ENCODE results near the gene BAIAP2L2.

The BAIAP2L2 gene

DNA sequence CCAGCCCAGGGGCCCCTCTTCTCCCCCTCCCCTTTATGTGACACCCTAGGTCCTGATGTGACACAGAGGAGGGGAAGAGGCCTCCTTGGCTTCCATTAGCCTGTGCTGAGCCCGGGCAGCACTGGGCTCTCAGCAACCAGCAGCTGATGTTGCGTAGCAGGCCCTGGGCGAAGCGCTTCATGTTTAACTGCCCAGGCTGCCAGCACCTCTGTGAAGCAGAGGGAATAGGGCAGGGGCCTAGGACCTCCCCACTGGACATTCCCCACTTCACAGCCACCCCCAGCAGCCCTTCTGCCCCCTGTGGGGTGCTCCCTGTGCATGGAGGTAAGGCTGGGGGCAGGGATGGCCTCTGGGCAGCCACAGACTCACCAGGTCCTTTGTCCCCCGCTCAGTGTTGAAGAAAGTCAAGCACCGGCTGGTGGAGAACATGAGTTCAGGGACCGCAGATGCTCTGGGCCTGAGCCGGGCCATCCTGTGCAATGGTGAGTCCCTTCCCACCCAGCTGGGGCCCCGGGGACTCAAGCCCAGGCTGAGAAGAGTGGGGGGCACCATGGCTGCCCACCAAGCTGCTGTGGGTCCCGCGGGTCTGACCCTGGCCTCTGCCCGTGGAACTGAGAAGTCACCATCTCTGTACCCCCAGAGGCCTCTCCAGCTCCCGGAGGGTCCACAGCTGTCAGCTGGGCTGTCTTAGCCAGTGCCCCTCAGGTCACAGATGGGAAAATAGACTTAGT, 41.7 kb downstream of the BAIAP2L2 start:
- DNase-seq (ENCODE audit: low spot score) = no peak

- no peak for DNase-seq (ENCODE audit: low spot score)
These were observed 42.6 kb downstream of the BAIAP2L2 start for GRCh38 chr22:38067761-38068360.

- DNase-seq (ENCODE audit: low spot score) = no peak
These were observed 43.5 kb downstream of the BAIAP2L2 start for GRCh38 chr22:38067028-38067415.

DNA sequence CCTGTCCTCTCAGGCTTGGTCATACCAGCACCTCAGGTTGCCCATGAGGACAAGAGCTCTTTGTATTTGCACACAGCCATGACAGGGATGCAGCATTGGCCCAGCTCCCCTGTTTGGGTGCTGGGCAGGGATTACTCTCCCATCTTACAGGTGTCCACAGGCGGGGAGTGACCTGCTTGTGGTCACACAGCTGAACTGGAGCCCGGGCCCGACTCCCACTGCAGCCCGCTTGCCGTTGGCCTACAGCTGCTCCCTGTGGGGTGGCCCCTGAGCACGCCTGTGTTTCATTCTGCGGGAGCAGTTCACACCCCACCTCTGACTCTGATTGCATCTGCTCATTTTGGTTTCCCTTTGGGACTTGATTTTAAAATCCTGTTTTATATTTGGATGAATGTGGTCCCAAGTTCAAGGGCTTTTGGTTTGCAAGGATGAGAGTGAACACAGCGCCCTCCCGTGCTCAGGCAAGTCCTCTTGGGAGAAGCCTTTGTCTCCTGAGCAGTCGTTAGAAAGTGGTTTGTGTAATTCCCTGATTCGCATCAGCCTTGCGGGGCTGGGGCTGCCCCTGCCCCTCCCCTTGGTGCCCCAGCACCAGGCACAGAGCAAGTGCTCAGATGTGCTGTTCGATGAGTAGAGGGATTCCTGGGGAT, 44.0 kb downstream of the BAIAP2L2 start:
- DNase-seq (ENCODE audit: low spot score) = no peak

GRCh38 chr22:38065539-38065938, 44.9 kb downstream of the BAIAP2L2 start:
- no peak for DNase-seq (ENCODE audit: low spot score)

- no peak for DNase-seq (ENCODE audit: low spot score)
These were observed 47.7 kb downstream of the BAIAP2L2 start for GRCh38 chr22:38062791-38063190.

DNA sequence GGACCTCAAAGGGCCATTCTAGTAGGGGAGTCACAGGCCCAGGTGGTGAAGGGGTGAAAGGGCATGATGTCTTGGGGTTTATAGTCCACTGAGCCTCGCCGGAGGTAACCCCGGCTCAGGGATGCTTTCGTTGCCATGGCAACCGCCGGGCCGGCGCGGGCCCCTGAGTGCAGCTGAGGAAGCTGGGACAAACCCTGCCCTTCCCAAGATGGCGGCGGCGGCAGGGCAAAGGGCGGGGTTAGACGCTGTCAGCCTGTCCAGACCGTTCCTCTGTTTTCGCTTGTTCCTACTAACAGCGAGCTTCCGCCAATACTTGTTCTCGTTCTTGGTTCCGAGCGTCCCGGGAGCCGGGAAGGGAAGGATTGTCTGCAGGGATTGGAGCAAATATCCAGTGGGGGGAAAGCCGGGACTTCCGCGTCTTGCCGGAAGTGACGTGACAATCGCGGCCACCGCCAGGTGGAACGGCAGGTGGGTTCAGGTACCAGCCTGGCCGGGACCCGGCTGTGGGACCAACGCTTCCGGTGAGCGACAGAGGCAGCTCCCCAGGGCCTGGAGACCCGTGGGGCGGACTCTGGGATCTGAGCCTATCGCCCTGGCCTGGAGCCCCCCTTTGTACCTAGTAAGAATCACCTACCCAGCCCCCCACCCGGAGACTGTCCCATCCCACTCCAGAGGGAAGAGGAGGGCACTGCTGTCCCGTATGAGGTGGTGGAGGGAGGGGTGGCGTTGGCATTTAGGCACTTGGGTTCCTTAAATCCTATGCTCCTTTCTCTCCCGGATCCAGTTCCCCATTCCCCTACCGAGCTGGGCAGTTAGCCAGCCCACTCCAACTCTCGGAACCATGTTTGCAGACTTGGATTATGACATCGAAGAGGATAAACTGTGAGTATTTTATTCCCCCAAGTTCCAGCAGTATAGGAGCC, 53.3 kb downstream of the BAIAP2L2 start, which contains the start of gene PICK1:
TSS of gene PICK1 (plus strand) at position 436 of the 923 bp plus-strand sequence. CDS start at position 842, 406 bp downstream.
- DNase-seq (ENCODE audit: low spot score) = peak; percentile 87

DNA sequence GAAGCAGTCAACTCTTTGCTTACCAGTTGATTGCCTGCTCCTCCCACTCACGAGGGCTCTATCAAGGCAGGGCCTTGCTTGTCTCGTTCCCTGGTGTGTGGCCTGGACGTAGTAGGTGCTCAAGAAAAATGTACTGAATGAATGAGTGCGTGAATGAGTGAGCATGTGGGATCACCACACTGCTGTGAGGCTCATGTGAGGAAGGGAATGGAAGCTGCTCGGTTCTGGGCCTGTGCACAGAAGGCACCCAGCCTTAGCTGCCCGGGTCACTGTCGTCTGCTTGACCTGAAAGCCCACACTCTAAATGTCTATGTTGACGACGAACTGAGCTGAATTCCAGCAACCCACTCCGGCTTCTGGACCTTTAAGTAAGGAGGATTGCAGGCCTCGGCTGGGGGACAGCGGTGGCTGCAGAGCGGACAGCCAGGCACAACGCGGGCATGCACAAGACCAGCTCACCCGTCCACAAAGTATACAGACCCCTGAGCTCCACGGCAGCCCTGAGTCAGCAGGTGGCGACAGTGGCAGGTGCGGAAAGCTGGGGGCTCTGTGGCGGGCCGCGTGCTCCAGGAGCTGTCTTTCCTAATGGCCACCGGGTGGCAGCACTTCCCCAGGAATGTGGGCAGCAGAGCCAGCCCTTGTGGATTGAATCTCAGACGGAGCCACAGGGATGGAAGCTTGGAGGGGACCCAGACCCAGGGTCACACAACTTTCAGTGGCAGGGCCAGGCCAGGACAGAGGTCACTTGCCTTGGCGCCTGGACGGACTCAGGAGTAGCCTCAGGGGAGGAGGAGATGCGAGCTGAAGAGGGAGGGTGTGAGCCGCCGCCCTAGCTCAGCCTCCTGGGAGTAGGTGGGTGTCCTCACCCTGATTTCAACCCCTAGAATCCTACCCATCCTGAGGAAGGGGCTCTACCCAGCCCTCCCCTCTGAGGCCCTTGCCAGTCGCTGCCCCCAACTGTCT, 58.3 kb downstream of the BAIAP2L2 start:
- DNase-seq (ENCODE audit: low spot score) = peak; percentile 92

- DNase-seq (ENCODE audit: low spot score) = no peak
These were observed 59.2 kb downstream of the BAIAP2L2 start for GRCh38 chr22:38051261-38051660.

- no peak for DNase-seq (ENCODE audit: low spot score)
These were observed 59.8 kb downstream of the BAIAP2L2 start for GRCh38 chr22:38050720-38051119.

- peak; percentile 63 for DNase-seq (ENCODE audit: low spot score)
These were observed 60.5 kb downstream of the BAIAP2L2 start for GRCh38 chr22:38049812-38050619.

GRCh38 chr22:38046070-38046748, 64.3 kb downstream of the BAIAP2L2 start:
- no peak for DNase-seq (ENCODE audit: low spot score)

DNA sequence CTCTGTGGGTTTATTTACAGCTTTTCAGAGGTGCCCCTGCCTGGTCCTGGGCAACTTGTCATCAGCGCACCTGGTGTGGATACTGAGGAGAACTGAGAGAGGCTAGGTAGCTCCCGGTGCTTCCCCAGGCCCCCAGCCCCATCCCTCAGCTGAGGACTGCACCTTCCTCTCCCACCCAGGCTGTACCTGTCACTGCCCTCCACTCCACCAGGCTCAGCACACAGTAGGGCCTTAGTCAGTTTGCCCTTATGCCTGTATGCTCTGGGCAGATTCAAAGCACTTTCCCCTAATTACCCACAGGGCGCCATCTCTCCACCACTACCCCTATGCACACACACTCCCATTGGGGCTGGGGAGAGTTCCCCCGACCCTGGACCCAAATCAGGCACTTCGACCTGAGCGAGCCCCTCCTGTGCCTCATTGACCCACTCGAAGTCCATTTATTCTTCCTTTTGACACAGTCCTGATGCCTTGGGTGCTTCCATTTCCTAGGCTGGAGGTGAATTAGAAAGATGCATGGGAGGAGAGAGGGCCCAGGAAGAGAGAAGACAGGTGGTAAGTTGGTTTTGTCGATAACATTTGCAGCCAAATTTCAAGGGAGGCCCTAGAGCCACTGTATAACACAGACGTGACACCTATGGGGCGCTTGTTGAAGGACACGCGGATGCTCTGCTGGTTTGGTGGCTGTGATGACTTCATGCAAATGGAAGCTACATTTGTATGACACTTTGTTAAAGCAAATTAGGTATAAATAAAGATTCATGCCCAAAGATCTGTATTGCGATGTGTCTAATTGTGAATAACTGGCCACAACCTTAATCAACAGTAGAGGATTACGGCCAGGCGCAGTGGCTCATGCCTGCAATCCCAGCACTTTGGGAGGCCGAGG, 67.1 kb downstream of the BAIAP2L2 start:
- no peak for DNase-seq (ENCODE audit: low spot score)

DNA sequence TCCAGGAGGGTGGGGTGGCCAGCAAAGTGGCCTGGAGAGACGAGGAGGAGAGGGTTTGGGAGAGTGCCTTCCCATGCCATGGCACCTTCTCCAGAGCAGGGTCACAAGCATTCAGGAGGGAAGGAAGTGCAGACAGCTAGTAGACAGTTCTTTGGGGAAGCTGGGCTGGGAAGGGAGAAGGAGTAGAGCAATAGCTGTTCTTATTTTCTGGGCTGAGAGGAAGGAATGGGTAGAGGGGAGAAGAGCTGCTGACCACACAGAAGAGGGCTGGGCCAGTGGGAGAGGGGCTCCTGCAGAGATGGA, 68.0 kb downstream of the BAIAP2L2 start:
- DNase-seq (ENCODE audit: low spot score) = no peak

DNA sequence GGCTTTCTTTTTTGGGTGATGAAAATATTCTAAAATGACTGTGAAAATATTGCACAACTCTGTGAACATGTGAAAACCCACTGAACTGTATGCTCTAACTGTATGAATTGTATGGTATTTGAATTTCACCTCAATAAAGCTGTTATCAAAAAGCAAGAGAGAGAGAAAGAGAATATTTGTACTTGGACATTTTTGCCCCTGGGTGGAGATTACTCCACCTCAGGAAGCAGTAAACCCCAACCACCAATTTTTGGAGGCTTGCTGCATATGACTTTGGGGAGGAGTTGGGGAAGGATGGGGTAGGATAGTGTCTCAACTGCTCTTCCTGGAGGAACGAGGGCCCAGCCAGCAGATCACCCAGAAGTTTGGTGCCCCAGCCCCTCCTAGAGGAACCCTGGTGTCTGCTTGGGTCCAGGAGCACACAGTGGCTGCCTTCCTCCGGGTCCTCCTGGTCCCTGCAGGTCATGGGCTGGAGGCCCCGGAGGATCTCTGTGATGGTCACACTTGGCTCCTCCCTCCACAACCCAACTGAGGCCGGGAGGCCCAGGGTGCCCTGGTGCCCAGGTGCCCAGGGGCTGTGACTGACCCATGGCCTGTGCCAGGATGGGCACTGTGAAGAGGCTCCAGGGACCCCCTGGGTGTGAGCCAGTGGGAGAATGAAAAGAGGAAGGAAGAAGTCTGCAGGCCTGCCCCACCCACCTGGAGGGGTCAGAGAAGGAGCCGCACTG, 68.6 kb downstream of the BAIAP2L2 start:
- no peak for DNase-seq (ENCODE audit: low spot score)

GRCh38 chr22:38040953-38041759, 69.3 kb downstream of the BAIAP2L2 start:
- no peak for DNase-seq (ENCODE audit: low spot score)
